GM21423 (cell line): Measurements from ENCODE around the gene CEP85.
"Not testable (repeated sequence)": the region's sequence is repeated elsewhere in the genome, so short reads cannot be mapped to it uniquely, and the experiment has no call there.

ENCODE experiments used
- ATAC-seq: cut with Tn5 transposase; IDR thresholded peaks from one replicate; pipeline ENCODE4 v1.9.1; 2021; ENCODE audit warnings: mild to moderate bottlenecking, moderate library complexity; ENCODE audit not compliant: unreplicated experiment

CEP85 gene

GRCh38 chr1:26224606-26225005 is 9.4 kb upstream of the CEP85 start:
- ATAC-seq: no peak

DNA sequence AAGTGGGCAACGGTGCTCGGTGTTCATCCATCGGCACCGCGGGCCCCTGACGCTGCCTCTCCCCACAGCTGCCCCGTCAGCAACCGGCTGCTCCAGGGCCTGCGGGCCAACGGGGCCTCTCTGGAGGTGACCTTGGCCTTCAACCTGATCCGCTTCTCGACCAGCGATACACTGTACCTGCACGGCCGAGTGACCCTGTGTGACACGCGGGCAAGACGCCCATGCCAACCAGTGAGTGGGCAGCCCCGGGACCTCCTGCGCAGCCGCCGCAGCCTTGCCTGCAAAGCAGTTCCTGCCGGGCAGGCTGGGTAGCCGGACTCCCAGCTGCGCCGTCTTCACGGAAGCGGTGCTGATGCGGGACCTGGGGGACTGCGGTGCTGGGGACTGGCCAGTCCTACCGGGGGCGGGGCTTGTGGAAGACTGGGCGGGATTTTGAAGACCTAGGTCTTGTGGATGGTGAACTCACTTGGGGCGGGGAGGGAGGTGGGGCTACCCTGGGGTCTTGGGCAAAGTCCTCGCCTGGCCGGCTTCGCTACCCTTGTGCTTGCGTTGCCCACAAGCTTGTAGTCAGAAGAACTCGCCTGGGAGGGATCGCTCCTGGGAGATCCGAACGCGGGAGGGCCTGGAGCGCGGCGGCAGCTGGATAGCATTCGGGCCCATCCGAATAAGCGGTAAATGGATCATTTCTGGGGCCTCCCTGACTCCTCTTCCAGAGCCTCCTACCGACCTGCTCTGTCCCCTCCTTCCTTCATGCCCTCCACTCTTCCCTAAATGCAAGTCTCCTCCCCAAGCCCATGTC is 8.8 kb upstream of the CEP85 start:
- no peak for ATAC-seq

GRCh38 chr1:26230682-26231081 is 3.3 kb upstream of the CEP85 start:
- ATAC-seq: not testable (repeated sequence)

- ATAC-seq: no peak
These were observed 807 bp downstream of the CEP85 start for GRCh38 chr1:26234644-26235370.

DNA sequence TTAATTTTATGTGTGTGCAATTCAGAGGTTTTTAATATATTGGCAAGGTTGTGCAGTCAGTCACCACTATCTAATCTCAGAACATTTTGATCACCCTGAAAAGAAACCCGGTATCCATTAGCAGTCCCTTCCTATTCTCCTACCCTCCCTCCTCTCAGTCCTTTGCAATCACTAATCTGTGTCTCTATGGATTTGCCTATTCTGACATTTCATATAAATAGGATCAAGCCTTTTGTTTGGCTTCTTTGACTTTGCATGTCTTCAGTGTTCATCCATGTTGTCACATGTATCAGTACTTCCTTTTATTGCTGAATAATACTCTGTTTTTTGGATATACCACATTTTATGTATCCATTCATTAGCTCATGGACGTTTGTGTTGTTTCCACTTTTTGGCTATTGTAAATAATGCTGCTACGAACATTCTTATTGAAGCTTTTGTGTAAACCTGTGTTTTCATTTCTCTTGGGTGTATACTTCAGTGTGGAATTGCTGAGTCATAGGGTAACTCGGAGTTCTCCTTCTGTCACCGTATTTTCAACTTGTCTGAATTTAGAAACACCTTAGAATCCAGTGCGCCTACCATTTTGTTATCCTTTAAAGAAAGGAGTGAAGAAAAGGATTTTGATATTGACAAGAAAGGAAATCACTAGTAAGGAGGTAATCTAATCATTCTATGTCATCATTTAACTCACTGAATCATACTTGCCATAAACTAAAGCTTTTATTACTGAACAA is 3.4 kb downstream of the CEP85 start:
- no peak for ATAC-seq

GRCh38 chr1:26239936-26240335 is 5.9 kb downstream of the CEP85 start:
- ATAC-seq: no peak

- ATAC-seq: no peak
These were observed 18.7 kb downstream of the CEP85 start for GRCh38 chr1:26252718-26253117.

DNA sequence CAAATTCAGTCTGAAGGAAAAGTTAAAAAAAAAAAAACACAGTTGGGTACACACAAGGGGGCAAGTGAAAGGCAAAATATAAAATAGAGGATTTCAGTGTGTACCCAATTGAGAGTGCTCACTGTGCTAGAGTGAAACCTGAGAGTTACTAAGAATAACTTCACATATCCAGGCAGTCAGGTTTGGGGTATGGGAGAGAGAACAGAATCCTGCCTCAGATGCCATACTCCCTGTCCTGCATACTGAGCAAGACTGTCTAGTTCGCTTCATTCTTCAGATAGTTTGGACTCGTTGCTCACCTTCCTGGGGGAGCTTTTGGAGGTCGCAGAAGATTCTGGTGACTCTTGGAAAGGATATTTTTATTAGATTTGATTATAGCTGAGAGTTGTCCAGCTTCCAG is 20.4 kb downstream of the CEP85 start:
- ATAC-seq: no peak

GRCh38 chr1:26257222-26257621 is 23.2 kb downstream of the CEP85 start:
- no peak for ATAC-seq

- ATAC-seq: no peak
These were observed 25.0 kb downstream of the CEP85 start for GRCh38 chr1:26259005-26259404.

- no peak for ATAC-seq
These were observed 25.6 kb downstream of the CEP85 start for GRCh38 chr1:26259578-26259977.

DNA sequence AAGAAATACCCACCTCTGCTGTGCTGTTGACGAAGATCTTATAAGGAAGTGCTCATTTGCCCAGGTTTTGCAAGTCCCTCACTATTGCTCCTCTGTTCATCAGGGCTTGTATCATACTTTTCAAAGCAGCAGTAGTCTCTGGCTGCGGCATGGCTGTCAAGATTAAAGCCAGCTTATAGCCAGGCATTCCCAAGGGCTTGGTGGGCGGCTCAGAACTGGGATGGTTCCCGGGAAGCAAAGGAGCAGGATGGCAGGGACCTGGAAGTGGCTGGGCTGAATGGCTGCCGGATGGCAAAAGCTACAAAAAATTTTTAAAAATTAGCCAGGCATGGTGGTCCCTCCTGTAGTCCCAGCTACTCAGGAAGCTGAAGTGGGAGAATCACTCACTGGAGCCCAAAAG is 29.2 kb downstream of the CEP85 start:
- ATAC-seq: no peak

- ATAC-seq: no peak
These were observed 31.4 kb downstream of the CEP85 start for GRCh38 chr1:26265405-26265804.

DNA sequence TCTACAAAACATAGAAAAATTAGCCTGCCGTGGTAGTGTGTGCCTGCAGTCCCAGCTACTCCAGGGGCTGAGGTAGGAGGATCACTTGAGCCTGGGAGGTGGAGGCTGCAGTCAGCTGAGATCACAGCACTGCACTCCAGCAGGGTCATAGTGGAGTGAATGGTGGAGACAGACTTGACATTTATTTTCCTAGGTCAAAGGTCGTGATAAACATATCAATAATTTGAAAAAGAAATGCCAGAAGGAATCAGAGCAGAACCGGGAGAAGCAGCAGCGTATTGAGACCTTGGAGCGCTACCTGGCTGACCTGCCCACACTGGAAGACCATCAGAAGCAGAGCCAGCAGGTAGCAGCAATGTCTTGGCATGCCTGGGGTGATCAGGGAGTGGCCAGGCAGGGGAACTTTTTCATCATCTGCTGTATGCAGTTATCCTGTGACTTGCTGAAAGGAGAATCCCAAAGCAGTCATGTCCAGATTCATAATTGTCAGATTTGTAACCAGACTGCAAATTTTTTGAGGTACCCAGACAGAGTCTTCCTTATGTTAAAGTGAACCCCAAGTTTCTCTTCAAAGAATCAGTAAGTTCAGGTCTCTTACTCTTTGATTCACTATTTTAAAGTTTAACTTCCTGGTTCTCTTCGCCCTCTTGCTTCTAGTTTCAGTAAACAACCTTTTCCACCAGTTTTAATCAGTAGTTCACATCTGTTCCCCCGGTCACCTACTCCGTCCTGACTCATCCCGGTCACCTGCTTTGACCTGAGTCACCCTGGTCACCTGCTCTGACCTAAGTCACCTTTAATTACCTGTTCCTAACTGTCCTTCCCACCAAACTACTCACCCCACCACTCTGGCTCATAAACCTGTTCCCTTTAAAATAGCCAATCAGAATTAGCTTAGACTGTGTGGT is 34.5 kb downstream of the CEP85 start:
- ATAC-seq: no peak

GRCh38 chr1:26269198-26269550 is 35.2 kb downstream of the CEP85 start:
- ATAC-seq: no peak

GRCh38 chr1:26274801-26275425 is 40.9 kb downstream of the CEP85 start:
- no peak for ATAC-seq

GRCh38 chr1:26275580-26276431 is 41.8 kb downstream of the CEP85 start:
- no peak for ATAC-seq

- no peak for ATAC-seq
These were observed 42.4 kb downstream of the CEP85 start for GRCh38 chr1:26276432-26276838.

DNA sequence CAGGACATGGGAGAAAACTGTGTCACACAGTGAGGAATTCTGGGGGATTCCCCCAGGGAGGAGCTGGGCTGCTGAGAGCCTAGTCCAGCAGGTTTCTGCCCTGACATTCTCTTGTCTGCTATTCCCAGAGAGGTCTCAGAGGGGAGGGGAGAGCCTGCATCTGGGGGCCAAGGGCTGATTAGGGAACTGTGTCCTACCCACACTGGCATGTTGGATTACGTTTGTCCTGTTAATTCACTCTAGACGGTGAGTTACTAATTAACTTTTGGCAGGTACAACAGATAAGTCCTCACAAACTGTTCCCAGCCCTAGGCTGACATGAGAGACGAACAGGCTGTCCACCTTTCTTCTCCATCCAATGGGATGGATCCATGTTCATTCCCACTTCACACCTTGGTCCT is 43.3 kb downstream of the CEP85 start:
- ATAC-seq: no peak
